ENCODE measurements around the gene IL1R2. TPM values are rescaled to one million over a fixed set of nuclear protein-coding genes. Genes with fewer than 3 reads are reported as not detected.

Gene IL1R2
- total and polyA plus RNA-seq, 2 of the 13 experiments (the other 11 are each of a cell fraction or from before 2014, with no cell fraction given) = 3.6 to 7.3 TPM

DNA sequence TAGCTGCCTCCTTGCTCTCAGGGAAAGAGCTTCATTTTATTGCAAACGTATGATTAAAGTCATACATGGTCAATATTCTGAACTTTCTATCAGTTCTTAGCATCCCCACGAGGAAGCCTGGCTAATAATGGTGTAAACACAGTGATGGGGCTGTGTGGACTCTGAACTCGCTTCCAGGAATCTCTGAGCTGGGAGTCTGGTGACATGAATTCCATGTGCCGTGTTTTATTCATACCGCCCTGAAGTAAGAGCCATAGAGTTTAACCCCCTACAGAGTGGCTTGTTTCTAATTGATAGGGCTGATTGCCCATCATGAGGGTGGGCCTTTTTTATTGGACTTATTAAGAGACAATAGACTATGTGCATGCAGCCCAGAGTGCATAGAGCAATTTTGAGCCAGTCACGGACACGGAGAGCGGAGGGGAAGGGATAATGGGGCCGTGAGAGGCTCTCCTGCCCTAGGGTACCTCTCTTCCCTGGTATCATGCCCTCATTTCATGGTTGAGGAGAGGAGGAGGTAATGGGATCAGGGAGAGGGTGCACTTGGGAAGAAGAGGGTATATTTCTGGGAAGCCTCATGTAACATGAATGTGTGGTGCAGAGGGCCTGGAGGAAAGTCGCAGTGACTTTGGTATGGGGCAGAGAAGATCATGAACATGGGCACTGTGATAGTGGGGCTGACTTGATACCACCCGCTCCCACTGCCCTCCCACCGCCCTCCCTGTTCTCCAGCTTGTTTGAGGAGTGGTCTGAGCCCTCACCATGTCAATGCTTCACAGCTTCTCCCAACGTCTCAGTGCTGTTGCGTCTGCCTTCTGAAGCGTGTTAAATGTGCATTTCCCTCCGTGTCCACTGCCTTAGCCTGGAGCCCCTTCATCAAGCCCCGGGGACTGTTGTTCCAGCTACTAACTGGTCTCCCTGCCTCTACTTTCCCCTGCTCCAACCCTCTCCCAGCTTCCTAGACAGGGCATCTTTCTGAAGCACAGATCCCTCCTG, 73.2 kb downstream of the IL1R2 start (continued):
- TF ChIP-seq SOX5 (CRISPR knock-in tag; IDR thresholded peaks at IDR 0.05; ENCODE audit: borderline replicate concordance) (peak; percentile 61; the same call in 1 of the 2 replicates), ELF3 (CRISPR knock-in tag; IDR thresholded peaks at IDR 0.05) (peak; percentile 50; the same call in 1 of the 2 replicates), ZNF251 (CRISPR knock-in tag; IDR thresholded peaks at IDR 0.05) (0 out of 2 replicates have a peak, but pooled peaks have one; percentile 7), ZNF282 (IDR thresholded peaks at IDR 0.05; ENCODE audit: partially characterized antibody) (no peak), NRL (CRISPR knock-in tag; IDR thresholded peaks at IDR 0.05; ENCODE audit: borderline replicate concordance) (no peak), CEBPG (CRISPR knock-in tag; IDR thresholded peaks at IDR 0.05) (0 out of 2 replicates have a peak, but pooled peaks have one; percentile 12), MAFK (conservative IDR thresholded peaks at IDR 0.05 in 1 of 2, IDR thresholded peaks at IDR 0.05 in 1 of 2; ENCODE audit: low read length in 2 of 2) (0 out of 4 replicates have a peak, but pooled peaks of 1 of the 2 experiments have one; percentile 19), SOX6 (IDR thresholded peaks at IDR 0.05) (no peak), SOX6 (CRISPR knock-in tag; IDR thresholded peaks at IDR 0.05) (peak; percentile 77), ZNF329 (CRISPR knock-in tag; IDR thresholded peaks at IDR 0.05; ENCODE audit: low read depth) (0 out of 2 replicates have a peak, but pooled peaks have one; percentile 38), NR2F6 (IDR thresholded peaks at IDR 0.05) (no peak), NR2F6 (CRISPR knock-in tag; IDR thresholded peaks at IDR 0.05) (peak; percentile 47; the same call in 1 of the 2 replicates), GABPA (IDR thresholded peaks at IDR 0.05; ENCODE audit: low read depth, low read length) (no peak), GABPA (CRISPR knock-in tag; IDR thresholded peaks at IDR 0.05; ENCODE audit: low read depth) (peak; percentile 43; the same call in 1 of the 2 replicates), CC2D1A (CRISPR knock-in tag; IDR thresholded peaks at IDR 0.05) (no peak), FOSL1 (CRISPR knock-in tag; IDR thresholded peaks at IDR 0.05; ENCODE audit: borderline replicate concordance) (0 out of 2 replicates have a peak, but pooled peaks have one; percentile 29), RNF2 (conservative IDR thresholded peaks at IDR 0.05; ENCODE audit: low read depth) (no peak), ZNF790 (CRISPR knock-in tag; IDR thresholded peaks at IDR 0.05; ENCODE audit: borderline replicate concordance) (no peak), MEIS1 (CRISPR knock-in tag; IDR thresholded peaks at IDR 0.05; ENCODE audit: borderline replicate concordance) (no peak), TARDBP (CRISPR knock-in tag; IDR thresholded peaks at IDR 0.05) (no peak), YY1 (IDR thresholded peaks at IDR 0.05; ENCODE audit: insufficient read depth, insufficient replicate concordance, low read depth, low read length) (no peak), ZNF33B (CRISPR knock-in tag; IDR thresholded peaks at IDR 0.05) (no peak), ZNF510 (CRISPR knock-in tag; IDR thresholded peaks at IDR 0.05; ENCODE audit: low read depth) (no peak), ZNF556 (CRISPR knock-in tag; IDR thresholded peaks at IDR 0.05; ENCODE audit: borderline replicate concordance) (no peak), KLF11 (CRISPR knock-in tag; IDR thresholded peaks at IDR 0.05) (no peak), PLRG1 (conservative IDR thresholded peaks at IDR 0.05) (no peak)
- TF ChIP-seq, protein P1, sequence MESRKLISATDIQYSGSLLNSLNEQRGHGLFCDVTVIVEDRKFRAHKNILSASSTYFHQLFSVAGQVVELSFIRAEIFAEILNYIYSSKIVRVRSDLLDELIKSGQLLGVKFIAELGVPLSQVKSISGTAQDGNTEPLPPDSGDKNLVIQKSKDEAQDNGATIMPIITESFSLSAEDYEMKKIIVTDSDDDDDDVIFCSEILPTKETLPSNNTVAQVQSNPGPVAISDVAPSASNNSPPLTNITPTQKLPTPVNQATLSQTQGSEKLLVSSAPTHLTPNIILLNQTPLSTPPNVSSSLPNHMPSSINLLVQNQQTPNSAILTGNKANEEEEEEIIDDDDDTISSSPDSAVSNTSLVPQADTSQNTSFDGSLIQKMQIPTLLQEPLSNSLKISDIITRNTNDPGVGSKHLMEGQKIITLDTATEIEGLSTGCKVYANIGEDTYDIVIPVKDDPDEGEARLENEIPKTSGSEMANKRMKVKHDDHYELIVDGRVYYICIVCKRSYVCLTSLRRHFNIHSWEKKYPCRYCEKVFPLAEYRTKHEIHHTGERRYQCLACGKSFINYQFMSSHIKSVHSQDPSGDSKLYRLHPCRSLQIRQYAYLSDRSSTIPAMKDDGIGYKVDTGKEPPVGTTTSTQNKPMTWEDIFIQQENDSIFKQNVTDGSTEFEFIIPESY (CRISPR knock-in tag; IDR thresholded peaks at IDR 0.05) = no peak
- TF ChIP-seq, protein P2, sequence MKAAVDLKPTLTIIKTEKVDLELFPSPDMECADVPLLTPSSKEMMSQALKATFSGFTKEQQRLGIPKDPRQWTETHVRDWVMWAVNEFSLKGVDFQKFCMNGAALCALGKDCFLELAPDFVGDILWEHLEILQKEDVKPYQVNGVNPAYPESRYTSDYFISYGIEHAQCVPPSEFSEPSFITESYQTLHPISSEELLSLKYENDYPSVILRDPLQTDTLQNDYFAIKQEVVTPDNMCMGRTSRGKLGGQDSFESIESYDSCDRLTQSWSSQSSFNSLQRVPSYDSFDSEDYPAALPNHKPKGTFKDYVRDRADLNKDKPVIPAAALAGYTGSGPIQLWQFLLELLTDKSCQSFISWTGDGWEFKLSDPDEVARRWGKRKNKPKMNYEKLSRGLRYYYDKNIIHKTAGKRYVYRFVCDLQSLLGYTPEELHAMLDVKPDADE (CRISPR knock-in tag; IDR thresholded peaks at IDR 0.05) = no peak
- TF ChIP-seq, protein P3, sequence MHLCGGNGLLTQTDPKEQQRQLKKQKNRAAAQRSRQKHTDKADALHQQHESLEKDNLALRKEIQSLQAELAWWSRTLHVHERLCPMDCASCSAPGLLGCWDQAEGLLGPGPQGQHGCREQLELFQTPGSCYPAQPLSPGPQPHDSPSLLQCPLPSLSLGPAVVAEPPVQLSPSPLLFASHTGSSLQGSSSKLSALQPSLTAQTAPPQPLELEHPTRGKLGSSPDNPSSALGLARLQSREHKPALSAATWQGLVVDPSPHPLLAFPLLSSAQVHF (CRISPR knock-in tag; IDR thresholded peaks at IDR 0.05) = 0 out of 2 replicates have a peak, but pooled peaks have one; percentile 52
